ENCODE results near the gene RNF222. TPM values are rescaled to one million over a fixed set of nuclear protein-coding genes. Genes with fewer than 3 reads are reported as not detected.

The RNF222 gene
- total RNA-seq (not detected), polyA plus RNA-seq (not detected)
- long read RNA-seq, donor 1, result 0 reads
- long read RNA-seq, donor 2, partial matches to known transcripts, result 0 of 1 reads
- long read RNA-seq, donor 2, other reads (novel, unspliced or antisense), result 0 of 1 reads
- long read RNA-seq, donor 3, partial matches to known transcripts, result 0 of 1 reads
- long read RNA-seq, donor 3, other reads (novel, unspliced or antisense), result 0 of 1 reads
- long read RNA-seq, donor 4, partial matches to known transcripts, result 0 of 1 reads
- long read RNA-seq, donor 4, other reads (novel, unspliced or antisense), result 0 of 1 reads
- long read RNA-seq, donor 5, result 0 reads

- no peak for TF ChIP-seq CTCF (IDR thresholded peaks at IDR 0.05; ENCODE audit: control extremely low read depth, extremely low read depth)
- Histone ChIP-seq H3K36me3 (ENCODE audit: control insufficient read depth in 4 of 4, insufficient read depth in 4 of 4, low read length in 4 of 4) (no peaks in the 10 kb centered on the region), H3K9me3 (ENCODE audit: control insufficient read depth in 4 of 4, insufficient read depth in 3 of 4, low read length in 3 of 4) (peaks cover 0 to 4% (median 0%) of the 10 kb centered on the region in 4 donors), H3K4me1 (ENCODE audit: control insufficient read depth in 5 of 5, insufficient read depth in 5 of 5, low read length in 5 of 5) (peaks cover 0 to 4% (median 0%) of the 10 kb centered on the region in 5 donors), H3K27ac (ENCODE audit: low read depth in 1 of 2, low read length in 1 of 2) (no peak within 1 kb of the TSS), H3K27me3 (ENCODE audit: control insufficient read depth in 3 of 3, insufficient read depth in 3 of 3, low read length in 2 of 3) (peaks cover 0 to 13% (median 11%) of the 10 kb centered on the region in 3 donors), H3K4me3 (no peak within 1 kb of the TSS), H3K9ac (ENCODE audit: insufficient read depth in 1 of 2, low read length in 2 of 2) (no peak within 1 kb of the TSS)
- ATAC-seq (ENCODE audit: insufficient read depth, low FRiP score) (no peak), DNase-seq (no peak)
- WGBS, 2 donors, result 49 to 56% methylated on average over 13 of the region's 13 CpGs
These were observed at the start of gene RNF222 for GRCh38 chr17:8397636-8398035. Gene RNF222, minus strand, starts transcription at chr17:8397827. Its CDS starts 4,366 bp downstream, at chr17:8393461.

- ATAC-seq (ENCODE audit: insufficient read depth, low FRiP score) (no peak), DNase-seq (peak in 1 of 3 donors; percentile 11)
- Histone ChIP-seq H3K9ac (ENCODE audit: insufficient read depth in 1 of 2, low read length in 2 of 2) (peak overlapping the region in 1 of 2 donors; percentile 23), H3K4me3 (no peak overlapping the region), H3K36me3 (ENCODE audit: control insufficient read depth in 4 of 4, insufficient read depth in 4 of 4, low read length in 4 of 4) (peaks cover 9 to 29% (median 24%) of the 10 kb centered on the region in 4 donors), H3K9me3 (ENCODE audit: control insufficient read depth in 4 of 4, insufficient read depth in 3 of 4, low read length in 3 of 4) (no peaks in the 10 kb centered on the region), H3K4me1 (ENCODE audit: control insufficient read depth in 5 of 5, insufficient read depth in 5 of 5, low read length in 5 of 5) (peaks cover 0 to 12% (median 0%) of the 10 kb centered on the region in 5 donors), H3K27me3 (ENCODE audit: control insufficient read depth in 3 of 3, insufficient read depth in 3 of 3, low read length in 2 of 3) (no peaks in the 10 kb centered on the region), H3K27ac (ENCODE audit: low read depth in 1 of 2, low read length in 1 of 2) (no peak overlapping the region)
- 61 to 73% methylated on average over 4 of the region's 4 CpGs for WGBS, 2 donors
- TF ChIP-seq CTCF (IDR thresholded peaks at IDR 0.05; ENCODE audit: control extremely low read depth, extremely low read depth), result no peak
These were observed 47.9 kb upstream of the RNF222 start for GRCh38 chr17:8445536-8445935.

GRCh38 chr17:8444494-8444893 is 46.9 kb upstream of the RNF222 start:
- DNase-seq, result no peak
- Histone ChIP-seq H3K36me3 (ENCODE audit: control insufficient read depth in 4 of 4, insufficient read depth in 4 of 4, low read length in 4 of 4) (peaks cover 9 to 29% (median 22%) of the 10 kb centered on the region in 4 donors), H3K27me3 (ENCODE audit: control insufficient read depth in 3 of 3, insufficient read depth in 3 of 3, low read length in 2 of 3) (no peaks in the 10 kb centered on the region)

More at GRCh38 chr17:8444494-8444893, 46.9 kb upstream of the RNF222 start:
- TF ChIP-seq CTCF (IDR thresholded peaks at IDR 0.05; ENCODE audit: control extremely low read depth, extremely low read depth), result no peak
- H3K4me3 ChIP-seq, result no peak overlapping the region
- H3K9ac ChIP-seq (ENCODE audit: insufficient read depth in 1 of 2, low read length in 2 of 2), result no peak overlapping the region
- ATAC-seq (ENCODE audit: insufficient read depth, low FRiP score), result no peak
- H3K4me1 ChIP-seq (ENCODE audit: control insufficient read depth in 5 of 5, insufficient read depth in 5 of 5, low read length in 5 of 5), result peaks cover 0 to 12% (median 0%) of the 10 kb centered on the region in 5 donors
- 72 to 78% methylated on average over 4 of the region's 4 CpGs for WGBS, 2 donors
- H3K9me3 ChIP-seq (ENCODE audit: control insufficient read depth in 4 of 4, insufficient read depth in 3 of 4, low read length in 3 of 4), result no peaks in the 10 kb centered on the region
- H3K27ac ChIP-seq (ENCODE audit: low read depth in 1 of 2, low read length in 1 of 2), result no peak overlapping the region

All from lung (tissue), 16 donors.